T-helper 22 cell (primary cell): ENCODE measurements around the gene GALE.

Experiments
- DNase-seq: peaks from one replicate; pipeline ENCODE4 v3.0.0-alpha.2; 2020; ENCODE audit warnings: low read depth

Gene GALE

GRCh38 chr1:23751050-23751814, 49.3 kb downstream of the GALE start:
- DNase-seq, result no peak

GRCh38 chr1:23748016-23748415, 52.5 kb downstream of the GALE start:
- no peak for DNase-seq
